Astrocyte (in vitro differentiated cells and primary cell): ENCODE data around the gene ZSWIM9. TPM values are rescaled to one million over a fixed set of nuclear protein-coding genes. Genes with fewer than 3 reads are reported as not detected.

Source experiments
- DNase-seq: peaks from one replicate; pipeline ENCODE4 v3.0.0-alpha.2; 2010; ENCODE audit warnings: low read depth
- FAIRE-seq: peaks from 2 replicates; lab custom pipeline; 2011; peaks lifted over from hg19 to GRCh38; lab: Jason Lieb, UNC
- H2AFZ ChIP-seq: 2 replicates; pipeline ENCODE4 v1.6.0; 2012; ENCODE audit warnings: low read depth, low read length, inconsistent platforms
- H3K27ac ChIP-seq: 2 replicates; pipeline ENCODE4 v1.5.1; 2011; ENCODE audit warnings: low read depth, low read length, inconsistent platforms
- H3K27me3 ChIP-seq: 2 replicates; pipeline ENCODE4 v1.6.0; 2011; ENCODE audit warnings: low read length, inconsistent platforms; ENCODE audit not compliant: insufficient read depth
- H3K36me3 ChIP-seq: 2 replicates; pipeline ENCODE4 v1.5.1; 2011; ENCODE audit warnings: low read length, inconsistent platforms; ENCODE audit not compliant: insufficient read depth
- H3K4me1 ChIP-seq: 2 replicates; pipeline ENCODE4 v1.5.1; 2011; ENCODE audit warnings: low read length, inconsistent platforms; ENCODE audit not compliant: insufficient read depth
- H3K4me2 ChIP-seq: 2 replicates; pipeline ENCODE4 v1.6.0; 2012; ENCODE audit warnings: low read length, inconsistent platforms
- H3K4me3 ChIP-seq: 2 replicates; pipeline ENCODE4 v1.5.1; 2011; ENCODE audit warnings: low read depth, mild to moderate bottlenecking, low read length, inconsistent platforms; ENCODE audit not compliant: insufficient read depth
- H3K79me2 ChIP-seq: 2 replicates; pipeline ENCODE4 v1.6.0; 2012; ENCODE audit warnings: mild to moderate bottlenecking, low read length, inconsistent platforms; ENCODE audit not compliant: insufficient read depth
- H3K9ac ChIP-seq: 2 replicates; pipeline ENCODE4 v1.6.0; 2012; ENCODE audit warnings: mild to moderate bottlenecking, low read length, inconsistent platforms
- H3K9me3 ChIP-seq: 2 replicates; pipeline ENCODE4 v1.5.1; 2012; ENCODE audit warnings: low read depth, mild to moderate bottlenecking, low read length, inconsistent platforms; ENCODE audit not compliant: insufficient read depth
- H4K20me1 ChIP-seq: 2 replicates; pipeline ENCODE4 v1.6.0; 2012; ENCODE audit warnings: low read length, inconsistent platforms; ENCODE audit not compliant: insufficient read depth
- H3K27ac Mint-ChIP-seq: one replicate; pipeline ENCODE4 v1.8.0; 2021; ENCODE audit warnings: mild to moderate bottlenecking, mixed read lengths; ENCODE audit not compliant: unreplicated experiment
- H3K27me3 Mint-ChIP-seq: one replicate; pipeline ENCODE4 v1.8.0; 2021; ENCODE audit warnings: low read depth, mixed read lengths; ENCODE audit not compliant: unreplicated experiment
- H3K36me3 Mint-ChIP-seq: one replicate; pipeline ENCODE4 v1.8.0; 2021; ENCODE audit warnings: low read depth, mixed read lengths; ENCODE audit not compliant: unreplicated experiment
- H3K4me1 Mint-ChIP-seq: one replicate; pipeline ENCODE4 v1.8.0; 2021; ENCODE audit warnings: low read depth, mixed read lengths; ENCODE audit not compliant: unreplicated experiment
- H3K4me3 Mint-ChIP-seq: one replicate; pipeline ENCODE4 v1.8.0; 2021; ENCODE audit warnings: mild to moderate bottlenecking, moderate library complexity, mixed read lengths; ENCODE audit not compliant: unreplicated experiment
- H3K9me3 Mint-ChIP-seq: one replicate; pipeline ENCODE4 v1.8.0; 2021; ENCODE audit warnings: mild to moderate bottlenecking, mixed read lengths; ENCODE audit not compliant: unreplicated experiment
- EZH2 ChIP-seq: IDR thresholded peaks from 2 replicates; pipeline ENCODE4 v1.6.1; 2012; ENCODE audit warnings: mild to moderate bottlenecking, low read length, inconsistent platforms; ENCODE audit not compliant: insufficient read depth
- total RNA-seq: library from RNA; stranded (reverse); gene quantifications from 2 replicates; pipeline ENCODE4 v1.2.1, GENCODE V29; 2021
- TF ChIP-seq, protein P1 (sequence below): IDR thresholded peaks from 2 replicates; pipeline ENCODE4 v1.5.1; 2011; ENCODE audit warnings: low read depth, mild to moderate bottlenecking, inconsistent platforms, low read length, moderate library complexity; ENCODE audit not compliant: insufficient read depth

The ZSWIM9 gene
- total RNA-seq, 1 donor from 2014 or later = 4.7 TPM

DNA sequence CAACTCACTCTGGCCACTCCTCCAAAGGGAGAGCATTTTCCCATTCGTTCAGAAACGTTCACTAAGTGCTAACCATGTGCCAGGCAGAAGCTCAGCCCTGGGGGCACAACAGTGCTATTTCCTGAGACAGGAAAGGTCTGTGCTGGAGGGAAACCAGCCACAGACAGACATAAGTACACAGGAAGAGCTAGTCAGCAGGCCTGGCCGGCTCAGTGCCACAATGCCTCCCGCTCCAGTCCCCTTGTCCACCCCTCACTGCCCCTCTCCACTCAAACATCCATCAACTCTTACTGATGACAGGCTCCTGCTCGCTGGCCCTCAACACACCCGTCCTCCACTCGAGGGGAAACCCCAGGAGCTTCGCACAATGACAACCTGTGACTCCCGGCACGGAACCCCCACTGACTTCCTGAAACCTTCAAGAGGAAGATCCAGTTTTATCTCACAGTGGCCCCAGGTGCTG is 48.5 kb upstream of the ZSWIM9 start:
- FAIRE-seq (no peak), DNase-seq (no peak)
- no peak overlapping the region for H3K27ac ChIP-seq
- peaks cover 16% of the 10 kb centered on the region for H3K4me1 Mint-ChIP-seq
- TF ChIP-seq, protein P1, sequence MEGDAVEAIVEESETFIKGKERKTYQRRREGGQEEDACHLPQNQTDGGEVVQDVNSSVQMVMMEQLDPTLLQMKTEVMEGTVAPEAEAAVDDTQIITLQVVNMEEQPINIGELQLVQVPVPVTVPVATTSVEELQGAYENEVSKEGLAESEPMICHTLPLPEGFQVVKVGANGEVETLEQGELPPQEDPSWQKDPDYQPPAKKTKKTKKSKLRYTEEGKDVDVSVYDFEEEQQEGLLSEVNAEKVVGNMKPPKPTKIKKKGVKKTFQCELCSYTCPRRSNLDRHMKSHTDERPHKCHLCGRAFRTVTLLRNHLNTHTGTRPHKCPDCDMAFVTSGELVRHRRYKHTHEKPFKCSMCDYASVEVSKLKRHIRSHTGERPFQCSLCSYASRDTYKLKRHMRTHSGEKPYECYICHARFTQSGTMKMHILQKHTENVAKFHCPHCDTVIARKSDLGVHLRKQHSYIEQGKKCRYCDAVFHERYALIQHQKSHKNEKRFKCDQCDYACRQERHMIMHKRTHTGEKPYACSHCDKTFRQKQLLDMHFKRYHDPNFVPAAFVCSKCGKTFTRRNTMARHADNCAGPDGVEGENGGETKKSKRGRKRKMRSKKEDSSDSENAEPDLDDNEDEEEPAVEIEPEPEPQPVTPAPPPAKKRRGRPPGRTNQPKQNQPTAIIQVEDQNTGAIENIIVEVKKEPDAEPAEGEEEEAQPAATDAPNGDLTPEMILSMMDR = no peak
- no peak for TF ChIP-seq EZH2
- H3K9me3 Mint-ChIP-seq = peaks cover 6% of the 10 kb centered on the region
- H3K36me3 Mint-ChIP-seq = peaks cover 24% of the 10 kb centered on the region
- H3K27me3 Mint-ChIP-seq = peaks cover 2% of the 10 kb centered on the region
- no peak overlapping the region for H3K9ac ChIP-seq
- H3K4me3 ChIP-seq = no peak overlapping the region
- H3K9me3 ChIP-seq = no peaks in the 10 kb centered on the region
- no peaks in the 10 kb centered on the region for H4K20me1 ChIP-seq
- no peak overlapping the region for H3K4me2 ChIP-seq
- no peak overlapping the region for H2AFZ ChIP-seq
- no peaks in the 10 kb centered on the region for H3K27me3 ChIP-seq
- H3K4me1 ChIP-seq = peaks cover 19% of the 10 kb centered on the region
- no peaks in the 10 kb centered on the region for H3K79me2 ChIP-seq
- H3K27ac Mint-ChIP-seq = no peak overlapping the region
- peaks cover 6% of the 10 kb centered on the region for H3K36me3 ChIP-seq
- H3K4me3 Mint-ChIP-seq = no peak overlapping the region

DNA sequence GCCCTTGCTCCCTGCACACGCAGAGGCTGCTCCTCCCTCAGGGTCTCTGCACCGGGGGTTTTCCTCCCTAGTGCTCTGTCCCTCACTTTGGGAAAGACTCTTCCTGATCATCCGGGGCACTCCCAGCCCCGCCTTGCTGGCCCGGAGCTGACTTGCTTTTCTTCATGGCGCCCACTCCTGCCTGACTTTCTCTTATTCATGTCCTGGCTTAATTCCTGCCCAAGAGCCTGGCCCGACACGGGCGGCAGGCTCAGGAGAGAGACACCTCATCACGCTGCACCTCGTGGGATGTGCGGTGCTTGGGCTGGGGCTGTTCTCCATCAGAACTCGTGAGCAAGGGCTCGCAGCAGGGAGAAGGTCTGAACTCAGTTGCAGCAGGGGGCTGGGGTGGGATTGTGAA is 48.1 kb upstream of the ZSWIM9 start:
- FAIRE-seq (no peak), DNase-seq (no peak)
- H3K9me3 ChIP-seq = no peaks in the 10 kb centered on the region
- no peaks in the 10 kb centered on the region for H3K27me3 ChIP-seq
- no peak overlapping the region for H3K27ac ChIP-seq
- H3K9me3 Mint-ChIP-seq = peaks cover 7% of the 10 kb centered on the region
- H4K20me1 ChIP-seq = no peaks in the 10 kb centered on the region
- H2AFZ ChIP-seq = no peak overlapping the region
- peaks cover 27% of the 10 kb centered on the region for H3K36me3 Mint-ChIP-seq
- peaks cover 6% of the 10 kb centered on the region for H3K36me3 ChIP-seq
- peaks cover 19% of the 10 kb centered on the region for H3K4me1 ChIP-seq
- H3K4me1 Mint-ChIP-seq = peaks cover 16% of the 10 kb centered on the region
- no peaks in the 10 kb centered on the region for H3K79me2 ChIP-seq
- no peak overlapping the region for H3K4me2 ChIP-seq
- no peak overlapping the region for H3K4me3 ChIP-seq
- peak overlapping the region; percentile 34 for H3K4me3 Mint-ChIP-seq
- no peak overlapping the region for H3K9ac ChIP-seq
- H3K27ac Mint-ChIP-seq = no peak overlapping the region
- peaks cover under 1% of the 10 kb centered on the region for H3K27me3 Mint-ChIP-seq
- TF ChIP-seq, protein P1 = no peak
- TF ChIP-seq EZH2 = no peak

DNA sequence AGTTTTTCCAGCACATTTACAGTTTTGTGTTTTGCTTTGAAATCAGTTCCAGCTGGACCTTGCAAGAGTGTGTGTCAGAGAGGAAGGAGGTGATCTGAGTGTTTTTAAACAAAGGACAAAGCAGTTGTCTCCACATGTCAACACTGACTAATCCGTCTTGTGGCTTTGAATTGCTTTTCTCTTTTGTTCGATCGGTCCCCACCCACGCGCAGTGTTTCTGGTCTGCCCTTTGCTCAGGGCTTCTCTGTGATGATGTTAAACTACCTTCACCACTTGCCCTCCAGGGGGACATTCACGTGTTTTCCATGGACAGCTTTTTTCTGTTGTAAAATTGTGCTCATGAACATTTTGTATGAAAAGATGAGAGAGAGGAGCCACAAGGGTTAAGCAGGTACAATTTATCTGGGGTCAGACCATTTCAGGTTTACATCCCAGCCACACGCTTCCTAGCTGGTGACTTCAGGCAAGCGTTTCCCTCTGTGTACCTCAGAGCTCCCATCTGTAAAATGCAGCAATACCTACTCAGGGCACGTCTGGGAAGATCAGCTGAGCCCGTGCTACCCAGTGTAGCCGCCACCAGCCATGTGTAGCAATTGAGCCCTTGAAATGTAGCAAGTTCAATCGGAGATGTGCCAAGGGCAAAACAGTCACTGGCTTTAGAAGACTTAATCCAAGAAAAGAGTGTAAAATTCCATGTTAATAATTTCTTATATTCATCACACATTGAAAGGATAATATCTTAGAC is 46.4 kb upstream of the ZSWIM9 start:
- Histone ChIP-seq H4K20me1 (no peaks in the 10 kb centered on the region), H3K27ac (peak overlapping the region; percentile 35), H3K4me2 (peak overlapping the region; percentile 38), H3K27me3 (no peaks in the 10 kb centered on the region), H2AFZ (no peak overlapping the region), H3K4me1 (peaks cover 19% of the 10 kb centered on the region), H3K9me3 (no peaks in the 10 kb centered on the region), H3K4me3 (no peak overlapping the region), H3K9ac (peak overlapping the region; percentile 40), H3K79me2 (no peaks in the 10 kb centered on the region), H3K36me3 (peaks cover 4% of the 10 kb centered on the region)
- peaks cover 31% of the 10 kb centered on the region for H3K36me3 Mint-ChIP-seq
- H3K27ac Mint-ChIP-seq = peak overlapping the region; percentile 12
- no peaks in the 10 kb centered on the region for H3K27me3 Mint-ChIP-seq
- DNase-seq (peak; percentile 89), FAIRE-seq (no peak)
- no peak overlapping the region for H3K4me3 Mint-ChIP-seq
- peaks cover 14% of the 10 kb centered on the region for H3K9me3 Mint-ChIP-seq
- TF ChIP-seq EZH2 = no peak
- TF ChIP-seq, protein P1 = peak; percentile 38
- peaks cover 16% of the 10 kb centered on the region for H3K4me1 Mint-ChIP-seq
